Nephron (organoid): Measurements from ENCODE around the gene TARM1.

Source experiments
- H3K27ac Mint-ChIP-seq, 3 experiments: 2 replicates each; pipeline ENCODE4 v1.8.0; 2020; ENCODE audit warnings: mixed read lengths in 3 of 3, mild to moderate bottlenecking in 2 of 3, moderate library complexity in 1 of 3
- H3K27me3 Mint-ChIP-seq: 2 replicates; pipeline ENCODE4 v1.8.0; 2021; ENCODE audit warnings: low read depth, mild to moderate bottlenecking, moderate library complexity, mixed read lengths
- H3K36me3 Mint-ChIP-seq: 2 replicates; pipeline ENCODE4 v1.8.0; 2020; ENCODE audit warnings: low read depth, mixed read lengths
- H3K4me1 Mint-ChIP-seq: 2 replicates; pipeline ENCODE4 v1.8.0; 2020; ENCODE audit warnings: mixed read lengths
- H3K4me3 Mint-ChIP-seq, 3 experiments: 2 replicates each; pipeline ENCODE4 v1.8.0; 2020; ENCODE audit warnings: mild to moderate bottlenecking in 3 of 3, mixed read lengths in 3 of 3, moderate library complexity in 2 of 3
- H3K9me3 Mint-ChIP-seq: 2 replicates; pipeline ENCODE4 v1.8.0; 2020; ENCODE audit warnings: mixed read lengths
- CTCF ChIP-seq, 3 experiments: fragments of 200-600 bp; sonication (generic); IDR thresholded peaks; one replicate each; pipeline ENCODE4 v1.5.0; 2021; ENCODE audit warnings: antibody characterized with exemption in 3 of 3; ENCODE audit not compliant: unreplicated experiment in 3 of 3

The TARM1 gene

GRCh38 chr19:54021932-54022331 is 59.2 kb downstream of the TARM1 start:
- TF ChIP-seq CTCF (IDR thresholded peaks at IDR 0.05; ENCODE audit: unreplicated experiment in 3 of 3) = no peak
- H3K4me3 Mint-ChIP-seq = no peak overlapping the region
- H3K4me1 Mint-ChIP-seq = no peaks in the 10 kb centered on the region
- no peaks in the 10 kb centered on the region for H3K36me3 Mint-ChIP-seq
- no peak overlapping the region for H3K27ac Mint-ChIP-seq
- no peaks in the 10 kb centered on the region for H3K9me3 Mint-ChIP-seq
- H3K27me3 Mint-ChIP-seq = peaks cover 30% of the 10 kb centered on the region

- Mint-ChIP-seq H3K4me1 (no peaks in the 10 kb centered on the region), H3K4me3 (no peak overlapping the region), H3K36me3 (no peaks in the 10 kb centered on the region), H3K27me3 (peaks cover 32% of the 10 kb centered on the region), H3K27ac (no peak overlapping the region), H3K9me3 (no peaks in the 10 kb centered on the region)
- TF ChIP-seq CTCF (IDR thresholded peaks at IDR 0.05; ENCODE audit: unreplicated experiment in 3 of 3) = no peak
Measured at GRCh38 chr19:54021363-54021762, 59.8 kb downstream of the TARM1 start.
